GM12892 (cell line): ENCODE data around the gene PHF20.
"Not testable (repeated sequence)": the region's sequence is repeated elsewhere in the genome, so short reads cannot be mapped to it uniquely, and the experiment has no call there.

Source experiments
- DNase-seq: peaks from one replicate; pipeline ENCODE4 v3.0.0; 2011; ENCODE audit not compliant: insufficient read length
- FAIRE-seq: peaks from 2 replicates; lab custom pipeline; 2011; peaks lifted over from hg19 to GRCh38; lab: Jason Lieb, UNC
- POLR2A ChIP-seq: IDR thresholded peaks from 2 replicates; pipeline ENCODE4 v1.6.1; 2011; ENCODE audit warnings: low read depth, low read length, control low read depth
- POLR2AphosphoS5 ChIP-seq: IDR thresholded peaks from 2 replicates; pipeline ENCODE4 v1.6.1; 2011; ENCODE audit warnings: low read depth, low read length, control low read depth
- TAF1 ChIP-seq: IDR thresholded peaks from 2 replicates; pipeline ENCODE4 v1.6.1; 2011; ENCODE audit warnings: low read depth, mild to moderate bottlenecking, control low read depth, low read length, borderline replicate concordance

Gene PHF20

DNA sequence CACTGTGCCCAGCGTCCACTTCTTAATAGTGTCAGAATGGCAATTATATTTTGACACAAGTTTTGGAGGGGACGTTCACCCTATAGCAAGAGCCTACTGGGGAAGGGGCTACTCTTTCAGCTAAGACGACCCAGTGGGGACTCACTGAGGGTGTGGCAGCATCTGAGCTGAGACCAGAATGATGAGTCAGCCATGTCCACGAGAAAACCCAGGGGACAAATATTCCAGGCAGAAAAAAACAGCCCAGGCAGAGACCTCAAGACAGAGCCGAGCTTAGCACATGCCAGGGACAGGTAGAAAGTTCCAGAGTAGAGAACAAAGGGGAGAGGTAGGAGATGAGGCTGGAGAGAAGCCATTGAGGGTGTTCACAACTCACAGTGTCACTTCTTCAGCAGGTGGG, 207.7 kb downstream of the PHF20 start:
- TF ChIP-seq POLR2AphosphoS5: no peak
- no peak for TF ChIP-seq POLR2A
- no peak for TF ChIP-seq TAF1
- no peak for DNase-seq
- FAIRE-seq: no peak

DNA sequence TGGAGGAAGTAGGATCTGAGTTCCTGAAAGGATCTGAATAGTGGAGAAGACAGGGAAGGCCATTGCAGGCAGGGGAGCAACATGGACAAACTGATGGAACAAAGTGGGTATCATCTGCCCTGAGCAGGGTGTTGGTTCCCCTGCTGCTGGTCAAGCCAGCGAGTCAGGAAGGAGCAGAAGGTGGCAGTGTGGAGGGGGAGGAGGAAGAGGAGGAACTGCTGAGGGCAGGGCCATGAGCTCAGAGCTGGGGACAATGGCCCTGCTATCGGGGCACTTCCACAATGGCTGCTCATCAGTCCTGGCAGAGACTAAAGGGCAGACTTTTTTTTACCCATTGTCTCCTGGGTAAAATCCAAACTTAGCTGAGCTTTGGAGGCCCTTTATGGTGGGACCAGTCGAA, 210.2 kb downstream of the PHF20 start:
- TF ChIP-seq TAF1 (no peak), POLR2A (no peak), POLR2AphosphoS5 (no peak)
- FAIRE-seq (no peak), DNase-seq (no peak)

DNA sequence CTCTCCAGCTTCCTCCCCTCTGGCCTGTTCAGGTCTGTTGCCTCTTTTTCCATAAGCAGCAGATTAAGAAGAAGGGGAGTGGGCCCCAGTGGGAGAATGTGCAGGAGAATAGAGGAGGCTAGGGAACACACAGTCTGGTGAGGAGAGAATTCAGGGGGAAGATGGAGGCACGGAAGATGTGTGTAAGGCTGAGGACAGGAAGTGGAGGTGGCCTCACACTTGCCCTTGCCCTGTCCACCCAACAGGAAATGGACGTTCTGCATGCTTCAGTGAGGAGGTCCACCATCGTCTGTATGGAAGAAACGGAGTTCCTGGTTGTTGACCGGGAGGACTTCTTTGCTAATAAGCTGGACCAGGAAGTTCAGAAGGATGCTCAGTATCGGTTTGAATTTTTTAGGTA, 212.6 kb downstream of the PHF20 start:
- TF ChIP-seq POLR2AphosphoS5 (no peak), POLR2A (no peak), TAF1 (no peak)
- FAIRE-seq: no peak
- no peak for DNase-seq

DNA sequence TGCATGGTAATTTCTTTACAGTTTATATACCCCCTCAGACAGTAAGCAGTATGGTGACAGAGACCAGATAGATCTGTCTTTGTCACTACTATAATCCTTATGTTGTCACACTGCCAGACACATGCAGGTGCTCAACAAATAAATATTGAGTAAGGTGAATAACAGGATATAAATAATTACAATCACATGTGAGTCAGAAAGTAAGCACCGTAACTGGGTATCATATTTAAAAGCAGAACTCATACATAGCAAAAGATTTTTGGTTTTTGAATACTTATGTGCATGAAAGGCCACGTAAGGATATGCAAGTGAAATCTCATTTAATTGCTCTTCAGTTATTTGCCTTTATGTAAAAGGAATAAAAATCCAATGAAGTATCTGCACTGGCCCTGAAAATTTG, 214.0 kb downstream of the PHF20 start:
- TF ChIP-seq TAF1: no peak
- TF ChIP-seq POLR2AphosphoS5: no peak
- TF ChIP-seq POLR2A: no peak
- FAIRE-seq (no peak), DNase-seq (no peak)

DNA sequence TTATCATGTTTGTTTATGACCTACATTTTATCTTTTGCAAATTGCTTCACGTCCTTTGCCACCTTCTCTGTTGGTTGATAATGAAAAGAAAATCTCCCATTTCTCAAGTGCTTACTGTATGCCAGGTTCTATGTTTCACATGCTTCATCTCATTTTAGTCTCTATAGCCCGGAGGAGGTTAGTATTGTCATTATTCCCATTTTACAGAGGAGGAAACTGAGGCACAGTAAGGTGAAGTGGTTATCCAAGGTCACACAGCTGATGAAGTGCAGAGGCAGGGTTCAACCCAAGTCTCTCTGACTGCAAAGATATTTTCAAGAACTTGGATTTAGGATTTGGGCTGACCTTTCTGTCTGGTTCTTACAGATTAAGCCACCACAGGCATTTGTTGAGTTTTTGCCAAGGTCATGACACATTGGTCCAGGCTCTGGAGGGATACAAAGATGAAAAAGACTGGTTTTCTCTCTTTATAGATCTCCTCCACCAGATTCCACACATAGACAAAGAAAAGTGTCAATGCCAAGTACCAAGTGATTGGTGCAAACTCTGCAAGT, 217.2 kb downstream of the PHF20 start:
- DNase-seq (no peak), FAIRE-seq (no peak)
- no peak for TF ChIP-seq POLR2A
- TF ChIP-seq TAF1: no peak
- TF ChIP-seq POLR2AphosphoS5: no peak

DNA sequence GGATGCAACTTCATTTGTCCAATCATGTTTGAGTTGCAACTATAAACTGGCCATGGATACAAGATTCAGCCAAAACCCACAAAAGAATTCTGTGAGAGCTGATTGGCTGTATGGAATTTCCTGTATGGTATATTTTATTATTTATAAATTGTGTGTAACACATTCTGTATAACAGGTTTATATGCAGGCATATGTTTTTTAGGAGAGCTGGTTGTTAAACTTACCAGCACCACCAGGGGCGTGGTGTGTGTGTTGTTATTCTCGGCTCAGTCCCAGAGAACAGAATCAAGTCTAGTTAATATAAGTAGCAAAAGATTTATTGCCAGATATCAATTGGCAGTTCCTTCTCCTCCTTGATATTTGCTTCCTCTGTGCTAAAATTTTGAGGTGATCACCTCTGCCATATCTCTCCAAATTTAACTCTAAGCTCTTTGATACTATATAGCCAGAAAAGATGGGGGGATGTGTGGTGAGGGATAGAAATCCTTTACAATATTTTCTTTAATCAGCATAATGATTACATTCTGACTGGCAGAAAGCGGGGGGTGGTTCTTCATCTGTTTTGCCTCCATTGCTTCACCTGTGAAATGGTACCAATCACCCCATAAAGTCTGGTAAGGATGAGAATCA, 219.4 kb downstream of the PHF20 start:
- FAIRE-seq (no peak), DNase-seq (no peak)
- no peak for TF ChIP-seq TAF1
- TF ChIP-seq POLR2AphosphoS5: no peak
- no peak for TF ChIP-seq POLR2A

DNA sequence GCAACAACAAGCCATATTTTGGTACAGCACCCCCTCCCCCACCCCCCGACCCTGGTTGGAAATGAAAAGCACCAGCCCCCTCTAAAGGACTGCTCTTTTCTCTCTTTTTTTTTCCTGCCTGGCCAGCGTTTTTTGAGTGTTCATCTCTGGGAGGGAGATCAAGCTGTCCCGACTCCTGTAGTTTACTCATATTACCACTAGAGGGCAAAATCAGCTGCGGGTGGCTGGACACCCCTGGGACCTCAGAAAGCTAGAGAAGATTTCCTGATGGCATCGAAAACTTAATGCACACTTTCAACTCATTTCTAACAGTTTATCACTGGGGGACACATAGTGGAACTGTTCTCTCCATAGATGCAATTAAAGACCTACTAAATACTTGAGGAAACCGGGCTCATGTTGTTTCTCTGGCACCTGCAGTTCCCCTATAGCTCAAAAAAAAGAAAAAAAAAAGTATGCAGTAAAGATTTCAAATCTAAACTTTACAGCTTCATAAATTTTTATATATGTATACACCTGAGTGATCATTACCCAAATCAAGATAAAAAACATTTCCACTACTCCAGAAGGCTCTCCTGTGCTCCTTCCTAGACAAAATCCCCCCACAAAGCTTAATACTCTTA, 221.0 kb downstream of the PHF20 start:
- no peak for TF ChIP-seq TAF1
- TF ChIP-seq POLR2A: no peak
- DNase-seq: peak; percentile 53
- peak; percentile 78 for FAIRE-seq

DNA sequence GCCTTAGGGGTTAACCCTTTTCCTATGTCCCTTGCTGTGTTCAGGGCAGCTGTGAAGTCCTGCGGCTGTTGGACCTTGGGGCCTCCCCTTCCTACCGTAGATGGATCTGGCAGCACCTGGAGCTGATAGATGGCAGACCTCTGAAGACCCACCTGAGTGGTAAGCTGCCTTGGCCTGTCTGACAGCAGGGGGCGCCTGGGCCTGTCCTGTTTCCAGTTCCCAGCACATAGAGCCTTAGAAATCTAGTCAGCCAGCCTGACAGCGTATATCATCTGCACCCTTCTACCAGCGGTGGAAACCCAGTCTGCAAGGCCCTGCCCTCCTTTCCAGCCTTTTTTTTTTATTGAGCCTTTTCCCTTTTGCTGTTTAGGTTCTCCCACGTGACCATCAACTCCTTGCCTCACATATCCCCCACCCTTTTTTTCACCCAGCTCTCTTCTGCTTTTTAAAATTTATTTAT, 223.2 kb downstream of the PHF20 start:
- TF ChIP-seq TAF1: no peak
- TF ChIP-seq POLR2AphosphoS5: no peak
- TF ChIP-seq POLR2A: no peak
- FAIRE-seq (peak; percentile 87), DNase-seq (peak; percentile 43)

DNA sequence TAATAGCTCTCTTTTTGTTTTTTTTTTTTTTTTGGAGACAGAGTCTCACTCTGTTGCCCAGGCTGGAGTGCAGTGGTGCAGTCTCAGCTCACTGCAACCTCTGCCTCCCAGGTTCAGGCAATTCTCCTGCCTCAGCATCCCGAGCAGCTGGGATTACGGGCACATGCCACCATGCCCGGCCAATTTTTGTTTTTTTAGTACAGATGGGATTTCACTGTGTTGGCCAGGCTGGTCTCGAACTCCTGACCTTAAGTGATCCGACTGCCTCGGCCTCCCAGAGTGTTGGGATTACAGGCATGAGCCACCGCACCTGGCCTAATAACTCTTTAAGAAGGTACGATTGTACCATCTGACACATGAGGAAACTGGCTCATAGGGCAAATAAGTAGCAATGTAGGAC, 224.7 kb downstream of the PHF20 start:
- FAIRE-seq, DNase-seq: not testable (repeated sequence)
